Measurements from ENCODE around the gene DRG2. TPM values are rescaled to one million over a fixed set of nuclear protein-coding genes. Genes with fewer than 3 reads are reported as not detected.

The DRG2 gene
- polyA plus RNA-seq, 10 donors, result 22.4 to 27.3 (median 23.9) TPM

DNA sequence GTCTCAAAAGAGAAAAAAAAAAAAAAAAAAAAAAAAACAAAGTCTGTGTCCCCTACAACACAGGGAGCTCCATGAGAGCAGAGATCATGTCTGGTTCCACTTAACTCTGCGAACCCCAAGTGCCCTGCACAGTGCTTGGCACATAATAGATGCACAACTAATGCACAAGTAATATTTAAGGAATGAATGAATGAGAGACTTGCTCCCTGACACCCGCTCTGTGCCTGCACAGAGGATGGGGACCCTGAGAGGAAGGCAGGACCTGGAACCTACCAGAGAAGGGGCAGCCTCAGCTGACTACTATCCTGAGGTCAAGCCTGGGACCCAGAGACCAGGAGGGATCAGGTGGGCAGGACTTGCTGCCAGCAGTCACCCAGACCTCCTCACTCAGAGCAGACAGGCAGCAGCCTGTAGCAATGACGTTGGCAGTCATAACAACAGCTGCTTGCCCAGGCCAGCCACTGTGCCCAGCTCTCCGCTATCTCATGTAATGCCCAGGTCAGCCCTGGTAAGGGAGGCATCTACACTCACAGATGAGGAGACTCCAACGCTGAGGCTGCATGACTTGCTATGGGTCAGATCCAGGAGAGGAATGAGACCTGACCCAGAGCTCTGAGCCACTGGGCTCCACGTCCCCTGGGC, 23.7 kb downstream of the DRG2 start:
- no peak for DNase-seq

DNA sequence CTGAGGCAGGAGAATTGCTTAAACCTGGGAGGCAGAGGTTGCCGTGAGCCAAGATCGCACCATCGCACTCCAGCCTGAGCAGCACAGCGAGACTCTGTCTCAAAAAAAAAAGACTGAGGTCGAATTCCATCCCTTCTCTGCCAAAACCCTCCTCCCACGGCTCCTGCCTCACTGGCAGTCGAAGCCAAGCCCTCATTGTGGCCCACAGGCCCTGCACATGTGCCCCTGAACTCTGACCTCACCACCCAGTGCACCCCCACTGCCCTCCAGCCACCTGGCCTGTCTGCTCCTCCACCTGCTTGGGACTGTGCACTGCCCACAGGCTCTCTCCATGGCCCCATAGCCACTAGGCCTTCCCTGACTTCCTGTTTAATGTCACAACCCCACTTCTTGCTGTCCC, 27.8 kb downstream of the DRG2 start:
- no peak for DNase-seq

DNA sequence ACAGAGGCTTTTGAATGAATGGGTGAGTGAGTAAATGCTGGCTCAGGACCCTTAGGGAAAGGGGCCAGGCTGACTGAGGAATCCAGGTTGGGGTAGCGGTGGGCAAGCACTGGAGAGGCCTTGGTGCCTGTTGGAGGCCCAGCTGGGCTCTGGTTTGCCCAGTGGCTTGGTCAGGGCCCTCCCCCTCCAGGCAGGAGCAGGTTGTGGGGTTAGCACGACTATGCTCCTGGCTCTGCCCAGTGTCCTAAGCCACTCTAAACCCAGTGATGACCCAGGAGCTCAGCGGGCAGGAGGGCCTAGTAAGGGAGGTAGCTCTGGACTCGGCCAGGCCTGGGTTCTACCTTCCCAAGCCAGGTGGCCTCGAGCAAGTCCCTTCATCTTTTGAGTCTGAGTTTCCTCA, 28.3 kb downstream of the DRG2 start:
- no peak for DNase-seq

DNA sequence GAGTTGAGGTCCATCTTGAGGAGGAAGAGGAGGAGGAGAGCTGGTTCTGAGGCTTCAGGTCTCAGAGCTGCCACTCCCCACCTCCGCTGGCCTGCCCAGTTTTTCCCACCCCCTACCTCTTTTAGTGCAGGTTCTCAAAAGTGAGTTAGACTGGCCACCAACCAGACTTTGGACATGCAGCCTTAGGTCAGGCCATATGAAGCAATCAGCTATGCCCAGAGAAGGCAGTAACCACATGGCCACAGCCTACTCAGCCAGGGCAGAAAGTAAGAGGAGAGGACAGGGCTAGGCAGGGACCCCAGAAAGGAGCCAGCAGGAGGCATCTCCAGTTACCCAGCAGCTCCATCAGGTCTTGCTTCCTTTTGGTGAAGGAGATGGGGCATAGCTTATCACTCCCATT, 29.8 kb downstream of the DRG2 start:
- DNase-seq, result no peak

DNA sequence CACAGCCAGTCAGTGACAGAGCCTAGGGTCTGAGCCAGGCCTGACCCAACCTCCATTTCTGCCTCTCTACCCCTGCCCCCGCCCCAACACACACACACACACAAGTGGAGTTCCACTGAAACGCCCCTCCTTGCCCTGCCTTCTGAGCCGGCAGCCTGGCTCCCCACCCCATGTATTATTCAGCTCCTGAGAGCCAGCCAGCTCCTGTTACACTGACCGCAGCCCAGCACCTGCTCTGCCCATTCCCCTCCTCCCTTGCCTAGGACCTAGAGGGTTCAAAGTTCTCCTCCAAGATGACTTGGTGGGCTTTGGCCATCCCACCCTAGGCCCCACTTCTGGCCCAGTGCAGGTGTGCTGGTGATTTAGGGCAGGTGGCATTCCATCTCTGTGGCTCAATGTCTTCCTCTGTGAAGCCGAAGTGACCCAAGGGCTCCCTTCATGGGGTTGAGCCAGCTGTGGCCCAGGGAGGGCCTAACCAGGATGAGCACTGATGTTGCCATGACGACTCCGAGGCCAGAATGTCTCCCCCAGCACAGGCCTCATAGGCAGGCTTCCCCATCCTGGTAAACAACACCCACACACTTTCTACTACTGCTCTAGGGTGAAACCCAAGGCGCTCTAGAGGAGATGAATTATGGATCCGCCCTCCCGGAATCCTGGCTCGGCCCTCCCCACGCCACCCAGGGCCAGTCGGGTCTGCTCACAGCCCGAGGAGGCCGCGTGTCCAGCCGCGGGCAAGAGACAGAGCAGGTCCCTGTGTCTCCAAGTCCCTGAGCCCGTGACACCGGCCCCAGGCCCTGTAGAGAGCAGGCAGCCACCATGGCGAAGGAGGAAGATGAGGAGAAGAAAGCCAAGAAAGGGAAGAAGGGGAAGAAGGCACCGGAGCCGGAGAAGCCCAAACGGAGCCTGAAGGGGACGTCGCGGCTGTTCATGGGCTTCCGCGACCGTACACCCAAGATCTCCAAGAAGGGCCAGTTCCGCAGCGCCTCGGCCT, 30.5 kb downstream of the DRG2 start:
- DNase-seq, result no peak

DNA sequence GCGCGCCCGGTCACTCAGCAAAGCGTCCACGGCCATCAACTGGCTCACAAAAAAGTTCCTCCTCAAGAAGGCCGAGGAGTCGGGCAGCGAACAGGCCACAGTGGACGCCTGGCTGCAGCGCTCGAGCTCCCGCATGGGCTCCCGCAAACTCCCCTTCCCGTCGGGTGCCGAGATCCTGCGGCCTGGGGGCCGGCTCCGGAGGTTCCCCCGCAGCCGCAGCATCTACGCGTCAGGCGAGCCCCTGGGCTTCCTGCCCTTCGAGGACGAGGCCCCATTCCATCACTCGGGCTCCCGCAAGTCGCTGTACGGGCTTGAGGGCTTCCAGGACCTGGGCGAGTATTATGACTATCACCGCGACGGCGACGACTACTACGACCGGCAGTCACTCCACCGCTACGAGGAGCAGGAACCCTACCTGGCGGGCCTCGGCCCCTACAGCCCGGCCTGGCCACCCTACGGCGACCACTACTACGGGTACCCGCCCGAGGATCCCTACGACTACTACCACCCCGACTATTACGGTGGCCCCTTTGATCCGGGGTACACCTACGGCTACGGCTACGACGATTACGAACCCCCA, 31.5 kb downstream of the DRG2 start:
- no peak for DNase-seq

DNA sequence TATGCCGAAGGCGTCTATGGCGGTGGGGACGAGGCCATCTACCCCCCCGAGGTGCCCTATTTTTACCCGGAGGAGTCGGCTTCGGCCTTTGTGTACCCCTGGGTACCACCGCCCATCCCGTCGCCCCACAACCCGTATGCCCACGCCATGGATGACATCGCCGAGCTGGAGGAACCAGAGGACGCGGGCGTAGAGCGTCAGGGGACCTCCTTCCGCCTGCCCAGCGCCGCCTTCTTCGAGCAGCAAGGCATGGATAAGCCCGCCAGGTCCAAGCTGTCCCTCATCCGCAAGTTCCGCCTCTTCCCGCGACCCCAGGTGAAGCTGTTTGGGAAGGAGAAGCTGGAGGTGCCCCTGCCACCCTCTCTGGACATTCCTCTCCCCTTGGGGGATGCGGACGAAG, 32.2 kb downstream of the DRG2 start:
- no peak for DNase-seq

DNA sequence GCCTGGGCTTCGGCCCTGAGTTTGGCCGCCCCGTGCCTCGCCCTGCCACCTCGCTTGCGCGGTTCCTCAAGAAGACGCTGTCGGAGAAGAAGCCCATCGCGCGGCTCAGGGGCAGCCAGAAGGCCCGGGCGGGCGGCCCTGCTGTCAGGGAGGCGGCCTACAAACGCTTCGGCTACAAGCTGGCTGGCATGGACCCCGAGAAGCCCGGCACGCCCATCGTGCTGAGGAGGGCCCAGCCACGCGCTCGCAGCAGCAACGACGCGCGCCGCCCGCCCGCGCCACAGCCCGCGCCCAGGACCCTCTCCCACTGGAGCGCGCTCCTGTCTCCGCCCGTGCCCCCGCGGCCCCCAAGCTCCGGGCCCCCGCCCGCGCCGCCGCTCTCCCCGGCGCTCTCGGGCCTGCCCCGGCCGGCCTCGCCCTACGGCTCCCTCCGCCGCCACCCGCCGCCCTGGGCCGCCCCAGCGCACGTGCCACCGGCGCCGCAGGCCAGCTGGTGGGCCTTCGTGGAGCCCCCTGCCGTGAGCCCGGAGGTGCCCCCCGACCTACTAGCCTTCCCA, 32.8 kb downstream of the DRG2 start:
- DNase-seq, result no peak

DNA sequence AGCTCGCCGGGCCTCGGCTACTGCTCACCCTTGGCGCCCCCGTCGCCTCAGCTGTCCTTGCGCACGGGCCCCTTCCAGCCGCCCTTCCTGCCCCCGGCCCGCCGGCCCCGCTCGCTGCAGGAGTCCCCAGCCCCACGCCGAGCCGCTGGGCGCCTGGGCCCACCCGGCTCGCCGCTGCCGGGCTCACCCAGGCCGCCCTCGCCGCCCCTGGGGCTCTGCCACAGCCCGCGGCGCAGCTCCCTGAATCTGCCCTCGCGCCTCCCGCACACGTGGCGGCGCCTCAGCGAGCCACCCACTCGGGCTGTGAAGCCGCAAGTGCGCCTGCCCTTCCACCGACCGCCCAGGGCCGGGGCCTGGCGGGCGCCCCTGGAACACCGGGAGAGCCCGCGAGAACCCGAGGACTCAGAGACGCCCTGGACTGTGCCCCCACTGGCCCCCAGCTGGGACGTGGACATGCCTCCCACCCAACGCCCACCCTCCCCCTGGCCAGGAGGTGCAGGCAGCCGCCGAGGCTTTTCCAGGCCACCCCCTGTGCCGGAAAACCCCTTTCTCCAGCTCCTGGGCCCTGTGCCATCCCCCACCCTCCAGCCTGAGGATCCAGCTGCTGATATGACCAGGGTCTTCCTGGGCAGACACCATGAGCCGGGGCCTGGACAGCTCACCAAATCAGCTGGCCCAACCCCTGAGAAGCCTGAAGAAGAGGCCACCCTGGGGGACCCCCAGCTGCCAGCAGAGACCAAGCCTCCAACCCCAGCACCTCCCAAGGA, 33.6 kb downstream of the DRG2 start:
- DNase-seq, result no peak

DNA sequence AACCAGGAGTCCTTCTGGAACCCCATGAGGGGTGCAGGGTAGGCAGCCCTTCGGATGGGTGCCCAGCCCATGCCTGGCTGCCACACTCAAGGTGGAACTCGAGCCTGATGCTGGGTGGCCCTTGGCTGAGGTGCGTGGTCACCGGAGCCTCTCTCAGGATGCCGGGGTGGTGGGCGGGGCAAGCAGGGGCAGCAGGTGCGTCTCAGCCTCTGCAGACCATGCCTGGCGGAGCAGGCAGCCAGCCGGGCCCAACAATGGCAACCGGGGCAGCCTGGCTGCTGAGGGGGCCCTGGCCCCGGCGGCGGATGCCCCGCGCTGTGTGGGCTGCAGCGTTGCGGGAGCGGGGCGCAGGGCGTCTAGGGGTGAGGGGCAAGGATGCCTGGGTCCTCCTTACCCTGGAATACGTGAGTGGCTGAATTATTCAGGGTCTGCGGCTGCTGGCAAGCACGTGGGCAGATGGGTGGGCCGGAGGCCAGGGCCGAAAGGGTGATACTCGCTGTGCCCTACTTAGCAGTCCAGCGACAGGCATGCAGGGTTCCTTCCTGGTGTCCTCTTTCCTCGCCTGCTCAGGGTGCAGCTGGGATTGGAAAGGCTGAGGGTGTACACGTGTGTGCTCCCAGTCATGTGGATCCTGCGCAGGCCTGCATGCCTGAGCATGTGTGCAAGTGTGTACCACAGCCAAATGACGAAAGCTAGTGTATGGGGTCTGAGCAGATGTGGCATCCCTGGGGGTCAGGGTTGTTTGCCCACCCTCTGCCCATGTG, 35.4 kb downstream of the DRG2 start:
- peak in 2 of 3 donors; percentile 15 to 26 for DNase-seq

DNA sequence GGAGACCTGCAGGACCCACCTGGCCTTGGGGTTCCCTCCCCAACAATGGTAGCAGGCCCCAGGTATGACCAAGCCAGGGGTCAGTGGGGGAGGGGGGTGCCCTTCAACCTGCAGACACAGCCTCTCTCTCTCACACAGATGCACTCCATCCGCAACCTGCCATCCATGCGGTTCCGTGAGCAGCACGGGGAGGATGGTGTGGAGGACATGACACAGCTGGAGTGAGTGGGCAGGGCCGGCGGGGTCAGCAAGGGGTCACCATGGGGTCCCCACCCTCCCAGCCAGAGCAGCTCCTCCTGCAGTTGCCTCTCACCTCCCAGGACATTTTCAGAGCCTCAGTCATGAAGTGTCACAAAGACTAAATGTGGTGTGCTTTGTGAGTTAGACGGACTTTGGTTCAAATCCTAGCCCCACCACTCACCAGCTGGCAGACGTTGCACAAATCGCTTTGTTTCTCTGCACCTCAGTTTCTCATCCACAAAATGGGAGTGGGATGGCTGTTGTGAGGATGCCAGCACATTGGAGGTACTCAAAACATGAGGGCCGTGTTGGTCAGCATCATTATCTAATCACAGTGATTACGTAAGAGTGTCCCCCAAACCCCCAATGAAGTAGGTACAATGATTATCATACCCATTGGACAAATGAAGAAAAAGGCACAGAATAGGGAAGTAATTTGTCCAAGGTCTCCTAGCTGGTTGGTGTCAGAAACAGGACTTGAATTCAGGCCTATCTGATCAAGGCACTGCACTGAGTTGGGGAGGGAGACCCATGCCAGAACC, 36.8 kb downstream of the DRG2 start:
- DNase-seq, result no peak

DNA sequence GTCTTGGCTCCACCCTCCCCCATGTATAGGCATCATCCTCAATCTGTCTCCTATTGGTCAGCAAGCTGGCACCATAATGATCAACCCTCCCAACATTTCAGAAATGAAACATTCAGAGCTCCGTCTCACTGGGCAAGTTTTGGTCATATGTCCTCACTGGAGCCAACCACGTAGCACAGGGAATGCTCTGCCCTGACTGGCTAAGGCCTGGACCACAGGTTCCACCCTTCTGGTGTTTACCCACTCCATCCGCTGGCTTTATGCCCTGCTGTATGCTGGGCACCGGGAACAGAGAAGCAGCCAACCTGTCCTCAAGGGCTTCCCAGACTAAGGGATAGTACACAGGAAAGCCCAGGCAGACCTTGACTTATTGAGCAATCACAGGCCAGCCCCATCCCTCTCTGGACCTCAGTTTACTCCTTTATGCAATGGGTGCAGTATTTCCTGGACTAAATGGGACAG, 41.3 kb downstream of the DRG2 start:
- DNase-seq, result no peak

DNA sequence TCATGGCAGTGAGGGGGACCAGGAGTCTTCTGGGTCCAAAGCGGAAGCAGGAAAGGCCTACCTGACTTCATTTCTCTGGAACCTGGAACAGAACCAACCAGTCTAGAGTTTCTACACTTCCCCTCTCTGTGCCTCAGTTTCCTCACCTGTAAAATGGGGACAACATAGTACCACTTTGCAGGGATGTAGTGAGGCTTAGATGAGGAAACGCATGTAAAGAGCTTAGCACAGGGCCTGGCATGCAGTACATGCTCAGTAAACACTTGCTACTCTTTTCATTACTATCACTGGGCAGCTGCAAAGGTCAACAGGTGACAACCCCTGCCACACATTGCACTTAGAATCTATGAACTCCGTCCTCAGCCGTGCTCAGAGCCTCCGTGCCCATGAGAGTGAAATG, 45.0 kb downstream of the DRG2 start:
- no peak for DNase-seq

DNA sequence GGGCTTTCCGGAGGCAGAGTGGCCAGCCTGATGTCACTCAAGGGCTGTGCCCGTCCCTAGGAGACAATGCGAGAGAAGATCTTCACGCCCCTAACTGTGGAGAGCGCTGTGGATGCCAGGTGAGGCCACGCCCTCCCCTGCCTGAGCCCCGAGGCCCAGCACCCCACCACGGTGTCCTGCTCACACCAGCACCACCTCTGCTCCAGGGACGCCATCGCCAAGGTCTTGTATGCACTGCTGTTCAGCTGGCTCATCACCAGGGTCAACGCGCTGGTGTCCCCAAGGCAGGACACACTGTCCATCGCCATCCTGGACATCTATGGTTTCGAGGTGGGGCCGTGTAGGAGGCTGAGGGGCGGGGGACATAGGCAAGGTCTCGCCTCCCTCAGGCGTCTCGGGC, 48.6 kb downstream of the DRG2 start:
- DNase-seq, result no peak

DNA sequence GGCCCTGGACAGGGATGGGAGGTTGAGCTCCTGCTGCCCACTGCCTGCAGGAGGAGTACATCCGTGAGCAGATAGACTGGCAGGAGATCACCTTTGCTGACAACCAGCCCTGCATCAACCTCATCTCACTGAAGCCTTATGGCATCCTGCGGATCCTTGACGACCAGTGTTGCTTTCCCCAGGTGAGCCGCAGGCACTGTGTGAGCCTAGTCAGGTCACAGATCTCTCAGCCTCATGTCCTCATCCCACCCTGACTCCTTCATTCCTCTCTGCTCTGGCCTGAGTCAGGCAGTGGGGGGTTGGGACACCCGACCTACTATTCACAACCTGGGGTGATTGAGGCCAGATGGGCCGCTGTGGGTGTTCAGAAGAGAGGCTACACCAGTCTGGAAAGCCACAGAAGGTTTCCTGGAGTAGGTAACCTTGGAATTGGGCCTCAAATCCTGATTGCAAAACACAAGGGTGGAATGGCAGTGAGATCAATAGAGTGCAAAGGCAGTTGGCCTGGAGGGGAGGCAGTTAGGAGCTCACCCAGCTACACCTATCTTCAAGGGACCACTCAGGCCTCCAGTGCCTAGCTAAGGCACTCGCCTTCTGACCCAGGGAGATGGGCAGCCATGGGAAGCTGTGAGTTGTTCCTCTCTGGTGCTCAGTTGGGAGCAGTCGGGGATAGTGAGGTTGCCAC, 50.5 kb downstream of the DRG2 start:
- no peak for DNase-seq

DNA sequence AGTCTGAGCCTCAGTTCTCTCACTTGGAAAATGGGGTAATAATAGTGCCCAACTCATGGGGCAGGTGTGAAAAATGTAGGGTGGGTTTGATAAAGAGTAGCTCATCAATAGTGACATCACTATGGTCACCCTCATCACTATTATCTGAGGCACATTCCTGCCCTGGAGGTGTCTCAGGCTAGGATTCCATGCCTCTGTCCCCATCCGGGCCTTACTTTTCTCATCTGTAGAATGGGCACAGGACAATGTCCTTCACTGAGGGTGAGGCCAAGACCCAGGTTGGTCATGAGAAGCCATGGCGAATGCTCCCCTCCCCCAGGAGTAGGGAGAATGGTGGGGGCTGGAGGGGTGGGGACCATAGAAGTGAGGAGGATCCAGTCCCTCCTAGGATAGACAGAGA, 51.3 kb downstream of the DRG2 start:
- DNase-seq, result no peak

DNA sequence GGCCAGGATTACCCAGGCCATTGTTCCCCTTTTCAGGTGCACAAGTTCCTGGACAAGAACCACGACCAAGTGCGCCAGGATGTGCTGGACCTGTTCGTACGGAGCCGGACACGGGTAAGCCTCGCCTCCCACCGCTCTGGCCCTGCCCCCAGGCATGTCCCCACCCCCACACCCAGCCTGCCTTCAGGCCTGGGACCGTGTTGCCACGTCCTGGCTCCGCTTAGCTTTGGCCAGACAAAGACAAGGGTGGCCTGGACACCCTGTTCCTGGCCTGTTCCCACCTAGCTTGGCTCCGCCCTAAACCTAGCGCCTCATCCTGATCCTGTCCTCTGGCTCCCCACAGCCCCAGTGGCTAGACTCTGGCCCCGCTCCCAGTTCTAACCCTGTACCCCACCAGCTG, 51.8 kb downstream of the DRG2 start:
- no peak for DNase-seq

DNA sequence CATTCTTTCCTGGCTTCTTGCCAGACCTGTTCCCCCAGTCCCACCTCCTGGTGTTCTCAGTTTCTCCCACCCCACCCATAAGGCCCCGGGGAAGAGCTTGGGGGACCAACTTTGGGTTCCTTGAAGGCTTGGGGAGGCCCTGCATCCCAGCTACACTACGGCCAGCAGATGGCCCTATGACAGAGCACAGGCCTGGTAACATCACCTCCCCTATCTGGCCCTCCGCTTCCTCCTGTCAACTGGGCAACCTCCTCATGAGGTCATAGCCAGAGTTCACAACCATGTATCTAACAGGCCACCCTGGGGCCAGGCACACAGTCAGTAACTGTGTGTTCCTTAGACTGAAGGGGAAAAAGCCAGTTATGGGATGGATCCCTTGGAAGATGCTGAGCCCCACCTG, 52.2 kb downstream of the DRG2 start:
- no peak for DNase-seq

DNA sequence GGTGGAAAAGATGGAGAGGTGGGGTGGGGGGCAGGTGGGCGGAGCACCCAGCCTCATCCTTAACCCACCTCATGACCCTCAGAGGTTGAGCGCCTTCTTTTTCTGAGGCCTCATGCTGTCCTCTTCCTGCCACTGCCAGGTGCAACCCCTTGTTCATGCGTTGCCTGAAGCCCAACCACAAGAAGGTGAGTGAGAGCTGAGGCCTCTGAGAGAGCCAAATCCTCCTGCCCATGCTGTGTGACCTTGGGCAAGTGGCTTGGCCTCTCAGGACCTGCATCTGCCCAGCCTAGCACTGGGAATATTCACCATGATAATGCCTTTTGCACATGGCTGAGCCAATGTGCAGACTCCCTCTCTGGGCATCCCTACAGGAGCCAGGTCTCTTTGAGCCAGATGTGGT, 52.9 kb downstream of the DRG2 start:
- DNase-seq, result no peak

Data from muscle of back (tissue), 11 donors.